HEK293 (cell line): ENCODE data around the gene JCAD.

Experiments used
- TRIM28 ChIP-seq: IDR thresholded peaks from 2 replicates; pipeline ENCODE4 v1.6.1; 2011; ENCODE audit warnings: low read length, control low read depth, borderline replicate concordance
- ZFP41 ChIP-seq: fragments of 450-650 bp; formaldehyde crosslinking; IDR thresholded peaks from 2 replicates; pipeline ENCODE4 v1.5.1; 2016; ENCODE audit warnings: missing biosample characterization, missing genetic modification characterization, borderline replicate concordance
- ZNF274 ChIP-seq, 2 experiments: fragments of 200-500 bp in 1 of 2; fragments of 450-650 bp in 1 of 2; sonication (Bioruptor generic) in 1 of 2; formaldehyde crosslinking in 1 of 2; IDR thresholded peaks; 2 replicates each; pipeline versions ENCODE4 v1.5.1 to v1.6.1; 2014 to 2016; ENCODE audit warnings: borderline replicate concordance in 1 of 2, inconsistent platforms in 1 of 2, low read length in 1 of 2, missing biosample characterization in 1 of 2, missing genetic modification characterization in 1 of 2
- ZNF37A ChIP-seq: fragments of 450-650 bp; IDR thresholded peaks from 2 replicates; pipeline ENCODE4 v1.5.1; 2018; ENCODE audit warnings: missing biosample characterization, missing genetic modification characterization
- TF ChIP-seq, protein P1 (sequence below): fragments of 450-650 bp; formaldehyde crosslinking; IDR thresholded peaks from 2 replicates; pipeline ENCODE4 v1.5.1; 2016; ENCODE audit warnings: missing biosample characterization, missing genetic modification characterization
- TF ChIP-seq, protein P2 (sequence below): fragments of 450-650 bp; formaldehyde crosslinking; IDR thresholded peaks from 2 replicates; pipeline ENCODE4 v1.5.1; 2016; ENCODE audit warnings: missing biosample characterization, missing genetic modification characterization

DNA sequence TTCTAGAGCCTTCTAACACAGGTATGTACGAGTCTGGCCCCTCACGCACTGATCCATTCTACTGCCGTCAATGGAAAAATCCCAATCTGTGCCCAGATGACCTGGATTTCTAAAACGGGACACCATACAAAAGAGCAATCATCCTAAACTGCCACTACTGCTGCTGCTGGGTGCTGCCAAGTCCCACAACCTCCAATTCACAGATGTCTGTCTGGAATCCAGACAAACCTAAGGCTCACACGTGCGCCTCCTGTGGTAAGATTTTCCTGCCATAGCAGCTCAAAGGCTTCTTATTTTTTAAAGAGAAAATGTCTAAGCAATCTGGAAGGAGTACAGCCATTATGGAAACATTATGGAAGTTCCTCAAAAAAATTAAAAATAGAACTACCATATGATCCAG is 40.9 kb downstream of the JCAD start:
- TF ChIP-seq ZFP41 (tag by site-specific recombination) (no peak), ZNF274 (IDR thresholded peaks at IDR 0.05; ENCODE audit: low read length) (no peak), ZNF274 (tag by site-specific recombination; IDR thresholded peaks at IDR 0.05; ENCODE audit: borderline replicate concordance) (no peak), ZNF37A (no peak), TRIM28 (no peak)
- TF ChIP-seq, protein P1, sequence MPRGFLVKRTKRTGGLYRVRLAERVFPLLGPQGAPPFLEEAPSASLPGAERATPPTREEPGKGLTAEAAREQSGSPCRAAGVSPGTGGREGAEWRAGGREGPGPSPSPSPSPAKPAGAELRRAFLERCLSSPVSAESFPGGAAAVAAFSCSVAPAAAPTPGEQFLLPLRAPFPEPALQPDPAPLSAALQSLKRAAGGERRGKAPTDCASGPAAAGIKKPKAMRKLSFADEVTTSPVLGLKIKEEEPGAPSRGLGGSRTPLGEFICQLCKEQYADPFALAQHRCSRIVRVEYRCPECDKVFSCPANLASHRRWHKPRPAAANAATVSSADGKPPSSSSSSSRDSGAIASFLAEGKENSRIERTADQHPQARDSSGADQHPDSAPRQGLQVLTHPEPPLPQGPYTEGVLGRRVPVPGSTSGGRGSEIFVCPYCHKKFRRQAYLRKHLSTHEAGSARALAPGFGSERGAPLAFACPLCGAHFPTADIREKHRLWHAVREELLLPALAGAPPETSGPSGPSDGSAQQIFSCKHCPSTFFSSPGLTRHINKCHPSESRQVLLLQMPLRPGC, result no peak
- TF ChIP-seq, protein P2, sequence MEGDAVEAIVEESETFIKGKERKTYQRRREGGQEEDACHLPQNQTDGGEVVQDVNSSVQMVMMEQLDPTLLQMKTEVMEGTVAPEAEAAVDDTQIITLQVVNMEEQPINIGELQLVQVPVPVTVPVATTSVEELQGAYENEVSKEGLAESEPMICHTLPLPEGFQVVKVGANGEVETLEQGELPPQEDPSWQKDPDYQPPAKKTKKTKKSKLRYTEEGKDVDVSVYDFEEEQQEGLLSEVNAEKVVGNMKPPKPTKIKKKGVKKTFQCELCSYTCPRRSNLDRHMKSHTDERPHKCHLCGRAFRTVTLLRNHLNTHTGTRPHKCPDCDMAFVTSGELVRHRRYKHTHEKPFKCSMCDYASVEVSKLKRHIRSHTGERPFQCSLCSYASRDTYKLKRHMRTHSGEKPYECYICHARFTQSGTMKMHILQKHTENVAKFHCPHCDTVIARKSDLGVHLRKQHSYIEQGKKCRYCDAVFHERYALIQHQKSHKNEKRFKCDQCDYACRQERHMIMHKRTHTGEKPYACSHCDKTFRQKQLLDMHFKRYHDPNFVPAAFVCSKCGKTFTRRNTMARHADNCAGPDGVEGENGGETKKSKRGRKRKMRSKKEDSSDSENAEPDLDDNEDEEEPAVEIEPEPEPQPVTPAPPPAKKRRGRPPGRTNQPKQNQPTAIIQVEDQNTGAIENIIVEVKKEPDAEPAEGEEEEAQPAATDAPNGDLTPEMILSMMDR, result no peak
